NCI-H524 treated with DMSO at 0.1 percent for 48 hours (cell line): Measurements from ENCODE around the gene BGLAP.
A peak's percentile ranks its signal among the peaks of the same experiment; 100 is the strongest.

Experiments
- DNase-seq: peaks from one replicate; lab custom pipeline; 2025; lab: John Stamatoyannopoulos, UW

BGLAP gene

GRCh38 chr1:156258859-156259258 is 16.9 kb downstream of the BGLAP start:
- no peak for DNase-seq

GRCh38 chr1:156259805-156260204 is 17.8 kb downstream of the BGLAP start:
- no peak for DNase-seq

- no peak for DNase-seq
These were observed 18.9 kb downstream of the BGLAP start for GRCh38 chr1:156260896-156261295.

GRCh38 chr1:156262461-156263287 is 20.7 kb downstream of the BGLAP start:
- no peak for DNase-seq

GRCh38 chr1:156263288-156263655 is 21.3 kb downstream of the BGLAP start:
- no peak for DNase-seq

- DNase-seq, result no peak
These were observed 24.1 kb downstream of the BGLAP start for GRCh38 chr1:156266051-156266450.

GRCh38 chr1:156268336-156268735 is 26.4 kb downstream of the BGLAP start:
- DNase-seq, result no peak

- DNase-seq, result no peak
These were observed 28.3 kb downstream of the BGLAP start for GRCh38 chr1:156270314-156270713.

- DNase-seq, result no peak
These were observed 34.5 kb downstream of the BGLAP start for GRCh38 chr1:156276532-156276931.

- DNase-seq, result no peak
These were observed 35.0 kb downstream of the BGLAP start for GRCh38 chr1:156276966-156277381.

- DNase-seq, result no peak
These were observed 37.9 kb downstream of the BGLAP start for GRCh38 chr1:156279837-156280236.

- DNase-seq, result no peak
These were observed 39.3 kb downstream of the BGLAP start for GRCh38 chr1:156281281-156281680.

GRCh38 chr1:156281693-156282478 is 39.9 kb downstream of the BGLAP start:
- DNase-seq, result no peak

- peak; percentile 78 for DNase-seq
These were observed 40.7 kb downstream of the BGLAP start, which contains the start of gene SMG5 for GRCh38 chr1:156282479-156283222. Gene SMG5, minus strand, starts transcription at chr1:156282825. Its CDS starts 145 bp downstream, at chr1:156282680.

GRCh38 chr1:156283521-156283920 is 41.5 kb downstream of the BGLAP start:
- DNase-seq, result no peak

GRCh38 chr1:156284112-156284511 is 42.1 kb downstream of the BGLAP start, which contains the start of gene TMEM79:
Gene TMEM79, plus strand, starts transcription at chr1:156284325. Its CDS starts 902 bp downstream, at chr1:156285227.
- no peak for DNase-seq

- no peak for DNase-seq
These were observed 42.8 kb downstream of the BGLAP start for GRCh38 chr1:156284757-156285156.

- DNase-seq, result no peak
These were observed 43.5 kb downstream of the BGLAP start for GRCh38 chr1:156285437-156285836.

GRCh38 chr1:156286061-156286460 is 44.1 kb downstream of the BGLAP start:
- no peak for DNase-seq

- DNase-seq, result no peak
These were observed 47.9 kb downstream of the BGLAP start for GRCh38 chr1:156289857-156290256.

GRCh38 chr1:156291226-156292061 is 49.5 kb downstream of the BGLAP start:
- DNase-seq, result no peak
